Panc1 (cell line): ENCODE results near the gene CKS1B. TPM values are rescaled to one million over a fixed set of nuclear protein-coding genes. Genes with fewer than 3 reads are reported as not detected.

Source experiments
- ATAC-seq: fragments of 200-7000 bp; cut with Tn5 transposase; 2 replicates; pipeline ENCODE4 v1.9.1; 2020; ENCODE audit warnings: mild to moderate bottlenecking, moderate library complexity
- BruUV-seq: library from RNA; stranded (reverse); fragments of 400-500 nt; replicated peaks from 2 replicates; lab custom pipeline; 2021; lab: Mats Ljungman, UMichigan
- CTCF ChIA-PET: fragments of 300-600 bp; sonication (Branson Sonifier 250); formaldehyde crosslinking; loops from one replicate; lab custom pipeline; 2022; ENCODE audit warnings: antibody characterized with exemption; lab: Charles Lee
- POLR2A ChIA-PET: fragments of 300-600 bp; sonication (Branson Sonifier 250); formaldehyde crosslinking; loops from one replicate; lab custom pipeline; 2022; ENCODE audit warnings: antibody characterized with exemption; lab: Charles Lee
- DNase-seq: peaks from one replicate; pipeline ENCODE4 v3.0.0-alpha.2; 2010; ENCODE audit warnings: low read depth, low spot score
- H3K27ac ChIP-seq: 2 replicates; pipeline ENCODE4 v1.5.1; 2011; ENCODE audit warnings: mild to moderate bottlenecking, low read length, inconsistent platforms
- H3K27me3 ChIP-seq: fragments of 200-500 bp; sonication (Bioruptor generic); 2 replicates; pipeline ENCODE4 v1.6.0; 2014; ENCODE audit warnings: low read length, inconsistent platforms; ENCODE audit not compliant: control insufficient read depth, insufficient read depth
- H3K36me3 ChIP-seq: fragments of 200-500 bp; sonication (Bioruptor generic); 2 replicates; pipeline ENCODE4 v1.5.1; 2014; ENCODE audit warnings: inconsistent platforms, mild to moderate bottlenecking, low read length, moderate library complexity; ENCODE audit not compliant: control insufficient read depth, insufficient read depth
- H3K4me1 ChIP-seq: 2 replicates; pipeline ENCODE4 v1.5.1; 2011; ENCODE audit warnings: inconsistent platforms, mild to moderate bottlenecking, low read length, moderate library complexity; ENCODE audit not compliant: control insufficient read depth, insufficient read depth
- H3K4me3 ChIP-seq, 2 experiments: 2 replicates each; pipeline ENCODE4 v1.5.1; 2011 to 2012; ENCODE audit warnings: low read depth in 2 of 2, low read length in 2 of 2, mild to moderate bottlenecking in 2 of 2, inconsistent platforms in 1 of 2, moderate library complexity in 1 of 2
- H3K9me3 ChIP-seq: fragments of 200-500 bp; sonication (Bioruptor generic); 2 replicates; pipeline ENCODE4 v1.5.1; 2014; ENCODE audit warnings: low read depth, mild to moderate bottlenecking, inconsistent platforms, low read length, moderate library complexity; ENCODE audit not compliant: control insufficient read depth, insufficient read depth
- POLR2AphosphoS5 ChIP-seq: IDR thresholded peaks from 2 replicates; pipeline ENCODE4 v1.6.1; 2012; ENCODE audit warnings: mild to moderate bottlenecking, low read depth, low read length, moderate library complexity
- SIN3A ChIP-seq: IDR thresholded peaks from 2 replicates; pipeline ENCODE4 v1.6.1; 2012; ENCODE audit warnings: low read depth, mild to moderate bottlenecking, low read length, moderate library complexity, borderline replicate concordance; ENCODE audit not compliant: insufficient read depth
- TCF7L2 ChIP-seq: IDR thresholded peaks from 2 replicates; pipeline ENCODE4 v1.6.1; 2011; ENCODE audit warnings: mild to moderate bottlenecking, low read depth, low read length, inconsistent platforms
- in situ Hi-C: cut with HindIII; loops from 2 replicates; pipeline ENCODE4 v1.10.0; 2016; ENCODE audit warnings: low sequenced_read_pairs, low pct_unique_long_range_greater_than_20kb
- intact Hi-C: fragments of 100-400 bp; cut with micrococcal nuclease; formaldehyde crosslinking; loops from one replicate; pipeline ENCODE4 v1.10.0; 2022; ENCODE audit not compliant: unreplicated experiment
- total RNA-seq: library from RNA; stranded (reverse); gene quantifications from one replicate; pipeline ENCODE4 v1.2.1, GENCODE V29; 2021; ENCODE audit not compliant: unreplicated experiment
- TF ChIP-seq, protein P1 (sequence below): fragments of 450-650 bp; IDR thresholded peaks from 2 replicates; pipeline ENCODE4 v1.5.1; 2017; ENCODE audit warnings: mild to moderate bottlenecking
- TF ChIP-seq, protein P2 (sequence below), 2 experiments: IDR thresholded peaks; 2 replicates each; pipeline ENCODE4 v1.6.1; 2011 to 2012; ENCODE audit warnings: low read depth in 2 of 2, control low read depth in 1 of 2, low read length in 1 of 2, mild to moderate bottlenecking in 1 of 2, moderate library complexity in 1 of 2; ENCODE audit not compliant: insufficient read depth in 1 of 2

CKS1B gene
- total RNA-seq, 1 experiment from 2014 or later, result 212 TPM

DNA sequence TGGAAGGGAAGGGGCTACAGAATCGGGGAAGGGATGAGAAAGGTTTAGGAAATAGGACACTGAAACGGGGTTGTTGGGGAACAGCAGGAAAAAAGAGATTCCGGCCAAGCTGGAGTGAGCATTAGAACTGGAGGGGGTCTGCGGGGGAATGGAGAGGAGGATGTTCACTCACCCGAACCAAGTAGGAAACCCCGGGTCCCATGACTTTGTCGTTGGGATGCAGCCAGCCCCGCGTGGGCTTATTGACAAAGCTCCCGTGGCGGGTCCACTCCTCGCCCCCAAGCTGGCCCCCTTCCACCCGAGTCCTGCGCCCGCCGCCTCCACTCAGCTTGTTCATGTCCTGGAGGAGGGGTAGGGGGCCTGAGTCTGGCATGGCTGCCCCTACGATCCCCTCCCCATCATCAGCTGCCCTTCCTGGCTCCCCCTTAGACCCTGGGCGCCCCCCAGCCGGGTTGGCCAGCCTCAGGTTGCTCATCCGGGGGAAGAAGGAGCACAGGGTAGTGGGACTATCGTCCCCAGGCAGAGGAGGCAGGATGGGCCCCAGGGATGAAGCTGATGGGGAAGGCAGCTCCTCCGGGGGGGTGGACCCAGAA lies 4.5 kb upstream of the CKS1B start:
- Histone ChIP-seq H3K4me3 (peak overlapping the region; percentile 77 to 88), H3K27me3 (no peaks in the 10 kb centered on the region), H3K4me1 (peaks cover 43% of the 10 kb centered on the region), H3K9me3 (no peaks in the 10 kb centered on the region), H3K36me3 (peaks cover 6% of the 10 kb centered on the region), H3K27ac (peak overlapping the region; percentile 98)
- in situ Hi-C loops (no loop called here), intact Hi-C loops (no loop called here)
- BruUV-seq, result no TSS peak
- POLR2A ChIA-PET, result interaction anchor here (0.6 to 1.1 kb wide), 5 partner anchors 9 to 131 kb away, joined by 3 to 15 read pairs (median 4); partner anchors contain the start of genes LENEP, PMVK and PYGO2
- CTCF ChIA-PET, result interaction anchor here (0.6 to 0.9 kb wide), 3 partner anchors 9 to 166 kb away, joined by 4 to 11 read pairs (median 4); partner anchors contain the start of genes PYGO2 and SLC50A1
- ATAC-seq, result no peak
- TF ChIP-seq, protein P1, sequence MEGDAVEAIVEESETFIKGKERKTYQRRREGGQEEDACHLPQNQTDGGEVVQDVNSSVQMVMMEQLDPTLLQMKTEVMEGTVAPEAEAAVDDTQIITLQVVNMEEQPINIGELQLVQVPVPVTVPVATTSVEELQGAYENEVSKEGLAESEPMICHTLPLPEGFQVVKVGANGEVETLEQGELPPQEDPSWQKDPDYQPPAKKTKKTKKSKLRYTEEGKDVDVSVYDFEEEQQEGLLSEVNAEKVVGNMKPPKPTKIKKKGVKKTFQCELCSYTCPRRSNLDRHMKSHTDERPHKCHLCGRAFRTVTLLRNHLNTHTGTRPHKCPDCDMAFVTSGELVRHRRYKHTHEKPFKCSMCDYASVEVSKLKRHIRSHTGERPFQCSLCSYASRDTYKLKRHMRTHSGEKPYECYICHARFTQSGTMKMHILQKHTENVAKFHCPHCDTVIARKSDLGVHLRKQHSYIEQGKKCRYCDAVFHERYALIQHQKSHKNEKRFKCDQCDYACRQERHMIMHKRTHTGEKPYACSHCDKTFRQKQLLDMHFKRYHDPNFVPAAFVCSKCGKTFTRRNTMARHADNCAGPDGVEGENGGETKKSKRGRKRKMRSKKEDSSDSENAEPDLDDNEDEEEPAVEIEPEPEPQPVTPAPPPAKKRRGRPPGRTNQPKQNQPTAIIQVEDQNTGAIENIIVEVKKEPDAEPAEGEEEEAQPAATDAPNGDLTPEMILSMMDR, result no peak
- TF ChIP-seq SIN3A, result 0 out of 2 replicates have a peak, but pooled peaks have one; percentile 24
- TF ChIP-seq, protein P2, sequence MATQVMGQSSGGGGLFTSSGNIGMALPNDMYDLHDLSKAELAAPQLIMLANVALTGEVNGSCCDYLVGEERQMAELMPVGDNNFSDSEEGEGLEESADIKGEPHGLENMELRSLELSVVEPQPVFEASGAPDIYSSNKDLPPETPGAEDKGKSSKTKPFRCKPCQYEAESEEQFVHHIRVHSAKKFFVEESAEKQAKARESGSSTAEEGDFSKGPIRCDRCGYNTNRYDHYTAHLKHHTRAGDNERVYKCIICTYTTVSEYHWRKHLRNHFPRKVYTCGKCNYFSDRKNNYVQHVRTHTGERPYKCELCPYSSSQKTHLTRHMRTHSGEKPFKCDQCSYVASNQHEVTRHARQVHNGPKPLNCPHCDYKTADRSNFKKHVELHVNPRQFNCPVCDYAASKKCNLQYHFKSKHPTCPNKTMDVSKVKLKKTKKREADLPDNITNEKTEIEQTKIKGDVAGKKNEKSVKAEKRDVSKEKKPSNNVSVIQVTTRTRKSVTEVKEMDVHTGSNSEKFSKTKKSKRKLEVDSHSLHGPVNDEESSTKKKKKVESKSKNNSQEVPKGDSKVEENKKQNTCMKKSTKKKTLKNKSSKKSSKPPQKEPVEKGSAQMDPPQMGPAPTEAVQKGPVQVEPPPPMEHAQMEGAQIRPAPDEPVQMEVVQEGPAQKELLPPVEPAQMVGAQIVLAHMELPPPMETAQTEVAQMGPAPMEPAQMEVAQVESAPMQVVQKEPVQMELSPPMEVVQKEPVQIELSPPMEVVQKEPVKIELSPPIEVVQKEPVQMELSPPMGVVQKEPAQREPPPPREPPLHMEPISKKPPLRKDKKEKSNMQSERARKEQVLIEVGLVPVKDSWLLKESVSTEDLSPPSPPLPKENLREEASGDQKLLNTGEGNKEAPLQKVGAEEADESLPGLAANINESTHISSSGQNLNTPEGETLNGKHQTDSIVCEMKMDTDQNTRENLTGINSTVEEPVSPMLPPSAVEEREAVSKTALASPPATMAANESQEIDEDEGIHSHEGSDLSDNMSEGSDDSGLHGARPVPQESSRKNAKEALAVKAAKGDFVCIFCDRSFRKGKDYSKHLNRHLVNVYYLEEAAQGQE (IDR thresholded peaks at IDR 0.05; ENCODE audit: insufficient read depth in 1 of 2, low read depth in 2 of 2, low read length in 1 of 2), result no peak
- DNase-seq, result no peak

DNA sequence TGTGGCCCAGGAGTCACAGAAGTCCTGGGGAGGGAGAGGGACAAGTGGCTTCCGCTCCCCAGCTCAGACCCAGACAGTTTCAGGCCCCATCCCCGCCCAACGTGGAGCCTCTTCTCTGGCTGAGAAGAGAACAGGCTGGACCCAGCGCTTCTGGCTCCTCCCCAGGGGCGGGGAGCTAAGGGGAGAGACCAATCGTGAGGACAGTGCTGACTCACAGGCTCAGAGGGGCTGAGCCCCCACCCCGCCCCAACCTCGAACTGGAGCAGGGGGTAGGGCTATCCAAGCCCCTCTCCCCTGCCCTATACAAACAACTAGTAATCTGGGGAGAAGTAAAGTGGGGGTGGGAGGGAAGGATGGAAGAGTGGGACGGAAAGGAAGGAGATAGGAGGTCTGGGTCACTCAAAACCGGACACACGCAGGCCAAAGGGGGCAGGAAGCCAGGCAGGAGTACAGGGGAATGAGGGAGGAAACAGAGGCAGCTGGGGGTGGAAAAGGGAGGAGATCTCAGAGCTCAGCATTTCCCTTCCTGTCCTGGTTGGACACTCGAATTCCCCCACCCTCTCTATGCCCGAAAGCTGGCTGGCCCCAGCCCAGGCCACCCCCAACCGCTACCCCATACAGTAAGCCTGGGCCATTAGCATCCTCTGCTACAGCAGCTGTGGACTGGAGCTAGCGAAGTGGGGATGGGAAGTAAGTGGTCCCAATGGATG lies 3.7 kb upstream of the CKS1B start, which contains the start of gene SHC1:
TSS of gene SHC1 (minus strand) at position 117 of the 710 bp plus-strand sequence. CDS start 221 bp downstream, outside the sequence.
- peak within 1 kb of the TSS; percentile 98 for H3K27ac ChIP-seq
- H3K4me1 ChIP-seq, result peaks cover 43% of the 10 kb centered on the region
- ATAC-seq, result peak; percentile 75
- peaks cover 4% of the 10 kb centered on the region for H3K36me3 ChIP-seq
- CTCF ChIA-PET, result interaction anchor here (0.6 to 0.9 kb wide), 4 partner anchors 9 to 114 kb away, joined by 3 to 4 read pairs (median 3); partner anchors contain the start of gene PYGO2
- no TSS peak for BruUV-seq
- POLR2A ChIA-PET, result interaction anchor here (0.6 to 1.1 kb wide), 6 partner anchors 10 to 115 kb away, joined by 3 to 15 read pairs (median 4); partner anchors contain the start of genes LENEP, PMVK and PYGO2
- no peak for DNase-seq
- H3K9me3 ChIP-seq, result no peaks in the 10 kb centered on the region
- no peaks in the 10 kb centered on the region for H3K27me3 ChIP-seq
- H3K4me3 ChIP-seq, result peak within 1 kb of the TSS; percentile 77 to 88
- in situ Hi-C loops (no loop called here), intact Hi-C loops (no loop called here)
- TF ChIP-seq TCF7L2 (no peak), POLR2AphosphoS5 (peak; percentile 82)
